Naive thymus-derived CD4-positive, alpha-beta T cell (primary cell): ENCODE results near the gene CREB5. TPM values are rescaled to one million over a fixed set of nuclear protein-coding genes. Genes with fewer than 3 reads are reported as not detected.

Source experiments
- ATAC-seq: fragments of 150-1000 bp; cut with Tn5 transposase; 2 replicates; pipeline ENCODE4 v1.10.0; 2021; ENCODE audit warnings: mild to moderate bottlenecking, moderate library complexity
- CTCF ChIA-PET: fragments of 350-600 bp; sonication (Branson Sonifier 250); formaldehyde crosslinking; loops from one replicate; lab custom pipeline; 2021; ENCODE audit warnings: antibody characterized with exemption; lab: Charles Lee
- POLR2A ChIA-PET: fragments of 350-600 bp; sonication (Branson Sonifier 250); formaldehyde crosslinking; loops from one replicate; lab custom pipeline; 2021; ENCODE audit warnings: antibody characterized with exemption, inconsistent platforms; lab: Charles Lee
- DNase-seq, 9 donors: peaks; one replicate each; pipeline versions ENCODE4 v3.0.0 to v3.0.0-alpha.2; 2020 to 2022; ENCODE audit warnings: mixed read lengths in 1 of 9
- H3K27ac ChIP-seq: one replicate; pipeline ENCODE4 v1.7.0; 2013; ENCODE audit warnings: mild to moderate bottlenecking, low read depth, low read length, moderate library complexity
- H3K27me3 ChIP-seq, 2 donors: one replicate each; pipeline ENCODE4 v1.7.0; 2013; ENCODE audit warnings: low read length in 2 of 2, mild to moderate bottlenecking in 2 of 2, moderate library complexity in 2 of 2; ENCODE audit not compliant: control insufficient read depth in 2 of 2, insufficient read depth in 2 of 2
- H3K36me3 ChIP-seq, 3 experiments: 1 replicate in 2 of 3; 2 replicates in 1 of 3; pipeline ENCODE4 v1.7.0; 2013; ENCODE audit warnings: low read length in 3 of 3, mild to moderate bottlenecking in 3 of 3, moderate library complexity in 1 of 3; ENCODE audit not compliant: insufficient read depth in 3 of 3, control insufficient read depth in 2 of 3
- H3K4me1 ChIP-seq, 2 donors: one replicate each; pipeline ENCODE4 v1.7.0; 2013; ENCODE audit warnings: low read length in 2 of 2, mild to moderate bottlenecking in 2 of 2, moderate library complexity in 1 of 2; ENCODE audit not compliant: control insufficient read depth in 2 of 2, insufficient read depth in 2 of 2
- H3K4me3 ChIP-seq: 2 replicates; pipeline ENCODE4 v1.7.0; 2013; ENCODE audit warnings: mild to moderate bottlenecking, low read length
- H3K9me3 ChIP-seq, 3 experiments: 1 replicate in 2 of 3; 2 replicates in 1 of 3; pipeline ENCODE4 v1.7.0; 2013; ENCODE audit warnings: low read length in 3 of 3; ENCODE audit not compliant: control insufficient read depth in 2 of 3
- H3K27ac Mint-ChIP-seq, 9 donors: one replicate each; pipeline ENCODE4 v1.8.0; 2020 to 2022; ENCODE audit warnings: mixed read lengths in 9 of 9, mild to moderate bottlenecking in 8 of 9, moderate library complexity in 5 of 9, inconsistent platforms in 2 of 9
- H3K27me3 Mint-ChIP-seq, 5 donors: one replicate each; pipeline ENCODE4 v1.8.0; 2021 to 2022; ENCODE audit warnings: mixed read lengths in 5 of 5, mild to moderate bottlenecking in 1 of 5
- H3K36me3 Mint-ChIP-seq, 5 donors: one replicate each; pipeline ENCODE4 v1.8.0; 2020 to 2022; ENCODE audit warnings: mixed read lengths in 5 of 5, mild to moderate bottlenecking in 3 of 5, inconsistent platforms in 1 of 5
- H3K4me1 Mint-ChIP-seq, 7 donors: one replicate each; pipeline ENCODE4 v1.8.0; 2020 to 2022; ENCODE audit warnings: mixed read lengths in 7 of 7, mild to moderate bottlenecking in 3 of 7, inconsistent platforms in 1 of 7
- H3K4me3 Mint-ChIP-seq, 10 donors: one replicate each; pipeline ENCODE4 v1.8.0; 2020 to 2022; ENCODE audit warnings: mild to moderate bottlenecking in 10 of 10, mixed read lengths in 10 of 10, moderate library complexity in 6 of 10, inconsistent platforms in 2 of 10
- H3K9me3 Mint-ChIP-seq, 11 donors: one replicate each; pipeline ENCODE4 v1.8.0; 2020 to 2022; ENCODE audit warnings: mixed read lengths in 11 of 11, mild to moderate bottlenecking in 4 of 11, inconsistent platforms in 1 of 11, moderate library complexity in 1 of 11
- intact Hi-C, 2 donors: fragments of 100-400 bp; cut with micrococcal nuclease; formaldehyde crosslinking; loops; one replicate each; pipeline ENCODE4 v1.15.1; 2023
- polyA plus RNA-seq, 2 donors: library from polyadenylated mRNA; unstranded; fragments of 300-500 nt; fragmentation: Illumina TruSeq; gene quantifications; one replicate each; pipeline ENCODE4 v1.2.3, GENCODE V29; 2021
- total RNA-seq, 6 experiments: library from RNA in 5 of 6; stranded (reverse) in 5 of 6; gene quantifications; 1 replicate in 5 of 6; 2 replicates in 1 of 6; pipeline ENCODE4 v1.2.3 and lab custom pipeline; 2021 to 2026

Gene CREB5
- total and polyA plus RNA-seq, 7 experiments from 2014 or later: 0.22 to 18.4 (median 3.6) TPM; not detected in 4

DNA sequence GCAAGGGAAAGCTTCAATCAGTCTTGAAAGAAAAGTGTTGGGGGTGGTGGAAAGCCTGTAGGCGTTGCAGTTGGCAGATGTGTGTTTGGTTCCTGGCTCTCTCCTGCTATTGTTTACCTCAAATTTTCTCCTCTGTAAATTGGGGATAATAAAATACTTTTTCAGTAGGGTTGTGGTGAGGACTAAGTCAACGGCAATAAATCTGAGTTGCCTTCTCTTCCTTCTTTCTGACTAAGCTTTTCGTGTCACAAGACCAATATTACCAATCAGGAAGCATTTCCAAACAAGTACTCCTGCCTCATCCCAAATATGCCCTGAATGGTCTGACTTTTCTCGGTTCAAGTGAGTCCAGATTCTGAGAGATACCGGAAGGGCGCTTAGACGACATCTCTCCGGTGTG, 54.0 kb downstream of the CREB5 start:
- Histone ChIP-seq H3K9me3 (no peaks in the 10 kb centered on the region), H3K27me3 (no peaks in the 10 kb centered on the region), H3K4me3 (no peak overlapping the region), H3K36me3 (no peaks in the 10 kb centered on the region), H3K4me1 (no peaks in the 10 kb centered on the region), H3K27ac (no peak overlapping the region)
- POLR2A ChIA-PET: no interaction called here
- peaks cover 13 to 36% (median 25%) of the 10 kb centered on the region in 5 donors for H3K27me3 Mint-ChIP-seq
- no peak overlapping the region for H3K27ac Mint-ChIP-seq
- no peak overlapping the region for H3K4me3 Mint-ChIP-seq
- DNase-seq (no peak), ATAC-seq (no peak)
- H3K4me1 Mint-ChIP-seq: no peaks in the 10 kb centered on the region
- no peaks in the 10 kb centered on the region for H3K36me3 Mint-ChIP-seq
- CTCF ChIA-PET: no interaction called here
- intact Hi-C loops: no loop called here
- peaks cover 0 to 5% (median 0%) of the 10 kb centered on the region in 11 donors for H3K9me3 Mint-ChIP-seq

DNA sequence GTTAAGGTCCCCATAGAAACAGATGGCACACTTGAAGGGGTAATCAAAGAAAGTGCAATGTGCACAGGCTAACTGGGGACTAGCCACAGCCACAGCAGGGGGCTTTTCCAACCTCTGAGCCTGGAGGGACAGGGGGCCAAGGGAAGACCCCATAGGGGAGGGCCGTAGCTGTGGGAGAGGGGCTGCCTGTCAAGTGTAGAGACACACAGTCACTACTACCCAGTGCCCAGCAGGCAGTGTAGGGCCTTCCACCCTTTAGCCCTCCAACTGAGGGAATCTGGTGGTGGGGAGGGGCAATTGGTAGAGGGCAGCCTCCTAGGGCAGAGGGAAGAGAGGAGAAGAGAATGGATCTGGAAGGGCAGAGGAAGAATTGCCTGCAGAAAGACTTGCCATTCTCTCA, 54.6 kb downstream of the CREB5 start:
- Histone ChIP-seq H3K36me3 (no peaks in the 10 kb centered on the region), H3K27me3 (no peaks in the 10 kb centered on the region), H3K27ac (no peak overlapping the region), H3K4me3 (no peak overlapping the region), H3K4me1 (no peaks in the 10 kb centered on the region), H3K9me3 (no peaks in the 10 kb centered on the region)
- Mint-ChIP-seq H3K36me3 (no peaks in the 10 kb centered on the region), H3K4me1 (no peaks in the 10 kb centered on the region), H3K9me3 (peaks cover 0 to 4% (median 0%) of the 10 kb centered on the region in 11 donors), H3K27me3 (peaks cover 12 to 35% (median 25%) of the 10 kb centered on the region in 5 donors), H3K4me3 (no peak overlapping the region), H3K27ac (no peak overlapping the region)
- intact Hi-C loops: no loop called here
- POLR2A ChIA-PET: no interaction called here
- CTCF ChIA-PET: no interaction called here
- ATAC-seq: no peak
- no peak for DNase-seq

DNA sequence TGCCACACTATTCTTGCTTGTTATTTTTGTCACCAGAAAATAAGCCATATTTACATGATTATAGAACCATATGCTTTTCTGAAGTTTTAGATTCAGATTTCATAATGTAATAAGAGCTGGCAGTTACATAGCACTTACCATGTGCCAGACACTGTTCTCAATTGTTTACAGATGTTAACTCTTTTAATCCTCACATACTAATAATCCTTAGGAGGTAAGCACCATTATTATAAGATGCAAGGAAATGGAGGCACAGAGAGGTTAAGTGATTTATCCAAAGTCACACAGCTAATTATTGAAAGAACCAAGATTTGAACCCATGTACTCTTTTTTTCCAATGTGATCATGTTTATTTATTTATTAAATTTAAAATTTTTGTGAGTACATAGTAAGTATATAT, 57.2 kb downstream of the CREB5 start:
- intact Hi-C loops: no loop called here
- no peaks in the 10 kb centered on the region for H3K36me3 ChIP-seq
- peaks cover 7 to 35% (median 27%) of the 10 kb centered on the region in 5 donors for H3K27me3 Mint-ChIP-seq
- H3K9me3 ChIP-seq: no peaks in the 10 kb centered on the region
- H3K36me3 Mint-ChIP-seq: no peaks in the 10 kb centered on the region
- ChIA-PET POLR2A (no interaction called here), CTCF (no interaction called here)
- no peak overlapping the region for H3K27ac ChIP-seq
- H3K4me1 Mint-ChIP-seq: peaks cover 0 to 3% (median 0%) of the 10 kb centered on the region in 7 donors
- no peak overlapping the region for H3K4me3 ChIP-seq
- no peak overlapping the region for H3K27ac Mint-ChIP-seq
- H3K4me3 Mint-ChIP-seq: no peak overlapping the region
- H3K4me1 ChIP-seq: no peaks in the 10 kb centered on the region
- H3K9me3 Mint-ChIP-seq: peaks cover 0 to 4% (median 0%) of the 10 kb centered on the region in 11 donors
- no peak for ATAC-seq
- H3K27me3 ChIP-seq: no peaks in the 10 kb centered on the region
- no peak for DNase-seq

DNA sequence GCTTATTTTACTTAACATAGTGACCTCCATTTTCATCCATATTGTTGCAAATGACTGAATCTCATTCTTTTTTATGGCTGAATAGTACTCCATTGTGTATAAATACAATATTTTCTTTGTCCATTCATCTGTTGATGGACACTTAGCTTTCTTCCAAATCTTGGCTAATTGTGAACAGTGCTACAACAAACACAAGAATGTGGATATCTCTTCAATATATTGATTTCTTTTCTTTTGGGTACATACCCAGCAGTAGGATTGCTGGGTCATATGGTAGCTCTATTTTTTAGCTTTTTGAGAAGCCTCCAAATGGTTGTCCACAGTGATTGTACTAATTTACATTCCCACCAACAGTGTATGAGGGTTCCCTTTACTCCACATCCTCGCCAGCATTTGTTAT, 58.0 kb downstream of the CREB5 start:
- CTCF ChIA-PET: no interaction called here
- H3K36me3 Mint-ChIP-seq: no peaks in the 10 kb centered on the region
- no peaks in the 10 kb centered on the region for H3K4me1 ChIP-seq
- H3K4me3 ChIP-seq: no peak overlapping the region
- H3K27ac Mint-ChIP-seq: no peak overlapping the region
- no peaks in the 10 kb centered on the region for H3K27me3 ChIP-seq
- H3K27me3 Mint-ChIP-seq: peaks cover 7 to 35% (median 28%) of the 10 kb centered on the region in 5 donors
- DNase-seq (no peak), ATAC-seq (no peak)
- H3K9me3 ChIP-seq: no peaks in the 10 kb centered on the region
- no peak overlapping the region for H3K27ac ChIP-seq
- H3K36me3 ChIP-seq: no peaks in the 10 kb centered on the region
- peaks cover 0 to 3% (median 0%) of the 10 kb centered on the region in 7 donors for H3K4me1 Mint-ChIP-seq
- H3K9me3 Mint-ChIP-seq: peaks cover 0 to 4% (median 0%) of the 10 kb centered on the region in 11 donors
- POLR2A ChIA-PET: no interaction called here
- no peak overlapping the region for H3K4me3 Mint-ChIP-seq
- intact Hi-C loops: no loop called here

DNA sequence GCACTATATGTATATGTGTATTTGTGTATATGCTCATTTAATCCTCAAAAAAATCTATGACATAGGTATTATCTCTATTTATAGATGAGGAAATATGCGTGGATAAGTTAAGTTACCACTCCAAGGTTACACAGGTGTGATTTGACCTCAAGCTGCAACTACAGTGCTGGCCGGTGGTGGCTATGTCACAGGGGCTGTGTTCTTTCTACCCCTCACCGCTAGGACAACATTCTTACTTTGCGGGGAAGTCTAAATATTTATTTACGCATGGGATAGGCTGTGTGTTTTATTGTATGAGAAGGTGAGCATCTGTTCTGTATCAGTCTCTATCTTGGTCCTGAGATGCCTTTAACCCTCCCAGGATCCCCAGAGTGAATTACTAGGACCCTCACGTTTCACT, 60.0 kb downstream of the CREB5 start:
- H3K4me3 ChIP-seq: no peak overlapping the region
- H3K27ac ChIP-seq: no peak overlapping the region
- ChIA-PET CTCF (no interaction called here), POLR2A (no interaction called here)
- intact Hi-C loops: no loop called here
- Mint-ChIP-seq H3K27ac (no peak overlapping the region), H3K36me3 (no peaks in the 10 kb centered on the region), H3K4me3 (no peak overlapping the region), H3K27me3 (peaks cover 9 to 39% (median 28%) of the 10 kb centered on the region in 5 donors), H3K9me3 (peaks cover 0 to 2% (median 0%) of the 10 kb centered on the region in 11 donors), H3K4me1 (peaks cover 0 to 3% (median 0%) of the 10 kb centered on the region in 7 donors)
- no peaks in the 10 kb centered on the region for H3K4me1 ChIP-seq
- no peak for ATAC-seq
- no peaks in the 10 kb centered on the region for H3K27me3 ChIP-seq
- DNase-seq: no peak
- H3K36me3 ChIP-seq: no peaks in the 10 kb centered on the region
- no peaks in the 10 kb centered on the region for H3K9me3 ChIP-seq

DNA sequence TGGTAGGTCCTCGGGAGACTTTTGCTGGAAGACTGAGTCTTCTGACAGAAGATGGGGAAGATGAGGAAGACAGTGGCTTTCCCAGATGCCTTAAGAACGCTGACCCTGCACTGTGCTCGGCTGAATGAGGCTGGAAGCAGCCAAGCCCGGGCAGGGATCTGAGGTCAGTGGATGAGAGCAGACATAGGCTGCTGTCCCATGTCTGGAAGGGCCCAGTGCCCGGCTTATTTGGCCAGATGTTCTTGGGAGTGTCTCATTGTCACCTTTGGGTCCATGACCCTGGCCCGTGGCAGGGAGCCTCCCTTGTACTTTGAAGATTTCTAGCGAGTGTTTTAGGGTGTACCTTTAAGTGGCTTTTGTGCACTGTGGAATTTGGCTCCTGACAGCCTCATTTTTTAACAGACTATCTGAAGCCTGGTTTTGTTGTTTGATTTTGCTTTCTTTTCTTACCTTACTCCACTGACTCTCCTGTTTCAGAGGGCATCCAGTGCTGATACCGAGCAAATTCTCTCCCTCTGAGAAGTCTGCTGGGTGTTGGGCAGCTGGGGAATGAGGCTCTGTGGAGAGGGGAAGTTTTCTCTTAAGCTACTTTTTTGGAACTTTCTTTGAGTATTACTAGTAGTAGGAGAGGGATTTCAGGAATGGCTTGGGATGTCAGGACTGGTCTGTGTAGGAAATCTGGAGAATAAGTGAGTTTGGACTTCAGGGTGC, 61.4 kb downstream of the CREB5 start:
- intact Hi-C loops: no loop called here
- no peak overlapping the region for H3K27ac ChIP-seq
- H3K4me3 ChIP-seq: no peak overlapping the region
- ChIA-PET CTCF (no interaction called here), POLR2A (no interaction called here)
- no peaks in the 10 kb centered on the region for H3K36me3 Mint-ChIP-seq
- H3K4me1 ChIP-seq: no peaks in the 10 kb centered on the region
- ATAC-seq (no peak), DNase-seq (no peak)
- H3K36me3 ChIP-seq: no peaks in the 10 kb centered on the region
- H3K27me3 Mint-ChIP-seq: peaks cover 9 to 37% (median 24%) of the 10 kb centered on the region in 5 donors
- no peaks in the 10 kb centered on the region for H3K9me3 ChIP-seq
- peaks cover 0 to 2% (median 0%) of the 10 kb centered on the region in 11 donors for H3K9me3 Mint-ChIP-seq
- H3K4me1 Mint-ChIP-seq: peaks cover 0 to 3% (median 0%) of the 10 kb centered on the region in 7 donors
- no peaks in the 10 kb centered on the region for H3K27me3 ChIP-seq
- H3K27ac Mint-ChIP-seq: no peak overlapping the region
- no peak overlapping the region for H3K4me3 Mint-ChIP-seq

DNA sequence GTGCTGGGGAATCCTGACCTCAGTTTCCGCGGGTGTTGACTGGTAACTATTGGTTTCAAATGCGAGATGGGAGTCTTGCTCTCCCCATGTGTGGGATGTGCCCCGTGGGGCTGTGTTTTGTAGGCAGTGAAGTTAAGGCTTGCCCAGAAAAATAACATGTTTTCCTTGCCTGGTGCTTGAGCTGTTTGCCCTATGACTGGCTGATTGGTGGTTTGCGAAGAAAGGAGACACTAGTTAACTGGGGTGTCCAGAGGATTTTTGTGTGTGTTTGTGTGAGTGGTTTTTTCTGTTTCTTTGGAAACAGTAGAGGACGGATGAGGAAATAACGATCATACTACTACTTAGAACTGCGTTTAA, 61.9 kb downstream of the CREB5 start:
- POLR2A ChIA-PET: no interaction called here
- Mint-ChIP-seq H3K36me3 (no peaks in the 10 kb centered on the region), H3K4me3 (no peak overlapping the region), H3K27me3 (peaks cover 9 to 42% (median 24%) of the 10 kb centered on the region in 5 donors), H3K27ac (no peak overlapping the region), H3K4me1 (peaks cover 0 to 3% (median 0%) of the 10 kb centered on the region in 7 donors), H3K9me3 (peaks cover 0 to 2% (median 0%) of the 10 kb centered on the region in 11 donors)
- no peak for ATAC-seq
- Histone ChIP-seq H3K4me3 (no peak overlapping the region), H3K4me1 (no peaks in the 10 kb centered on the region), H3K27me3 (no peaks in the 10 kb centered on the region), H3K9me3 (no peaks in the 10 kb centered on the region), H3K27ac (no peak overlapping the region), H3K36me3 (no peaks in the 10 kb centered on the region)
- CTCF ChIA-PET: no interaction called here
- DNase-seq: no peak
- intact Hi-C loops: no loop called here
